Breast epithelium (tissue), 3 donors: ENCODE results near the gene DCANP1.

Experiments used
- CTCF ChIP-seq, 3 donors: fragments of 450-650 bp; IDR thresholded peaks; one replicate each; pipeline ENCODE4 v1.5.1; 2016 to 2017; ENCODE audit warnings: antibody characterized with exemption in 3 of 3, mild to moderate bottlenecking in 3 of 3, moderate library complexity in 3 of 3
- POLR2A ChIP-seq: fragments of 450-650 bp; IDR thresholded peaks from one replicate; pipeline ENCODE4 v1.6.1; 2016; ENCODE audit warnings: antibody characterized with exemption, mild to moderate bottlenecking, moderate library complexity
- POLR2AphosphoS5 ChIP-seq, 3 donors: sonication (generic); formaldehyde crosslinking; IDR thresholded peaks; one replicate each; pipeline ENCODE4 v1.6.1; 2017; ENCODE audit warnings: antibody characterized with exemption in 3 of 3

GRCh38 chr5:135471726-135472125, 24.6 kb upstream of the DCANP1 start:
- TF ChIP-seq CTCF (IDR thresholded peaks at IDR 0.05) (no peak), POLR2AphosphoS5 (IDR thresholded peaks at IDR 0.05) (no peak), POLR2A (no peak)
